Ovary (tissue), 3 donors: ENCODE data around the gene MPPED2.

Experiments used
- CTCF ChIP-seq, 3 donors: fragments of 450-650 bp in 2 of 3; fragments of 200-600 bp in 1 of 3; IDR thresholded peaks; one replicate each; pipeline versions ENCODE4 v1.5.1 to v1.8.0; 2016 to 2022; ENCODE audit warnings: antibody characterized with exemption in 3 of 3, mild to moderate bottlenecking in 1 of 3
- EP300 ChIP-seq: sonication (generic); formaldehyde crosslinking; IDR thresholded peaks from one replicate; pipeline ENCODE4 v1.6.1; 2017; ENCODE audit warnings: antibody characterized with exemption
- POLR2A ChIP-seq: fragments of 450-650 bp; IDR thresholded peaks from one replicate; pipeline ENCODE4 v1.6.1; 2017; ENCODE audit warnings: antibody characterized with exemption, mild to moderate bottlenecking, moderate library complexity
- donor health status: DM: no; HTN: no; CAD: no.

DNA sequence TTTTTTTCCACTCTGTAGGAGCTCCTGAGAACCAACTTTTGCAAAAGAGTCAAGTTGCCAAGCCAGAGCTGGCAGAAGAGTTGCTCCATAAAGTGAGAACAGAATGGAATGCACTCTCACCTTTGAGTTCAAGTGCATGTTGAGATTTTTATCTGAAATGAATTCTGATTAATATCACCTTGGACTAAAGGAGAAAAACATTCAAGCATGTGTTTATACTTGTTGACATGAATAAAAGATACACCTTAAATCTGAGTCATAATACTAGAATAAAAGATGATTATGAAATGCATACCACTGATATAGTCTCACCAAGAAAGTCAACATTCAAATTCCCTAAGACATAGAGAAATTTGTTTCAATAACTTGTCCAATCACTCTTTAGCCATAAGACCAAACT lies 225.4 kb downstream of the MPPED2 start:
- TF ChIP-seq CTCF (IDR thresholded peaks at IDR 0.05) (no peak), POLR2A (no peak), EP300 (no peak)
